ENCODE data around the gene TEX47.

TEX47 gene

DNA sequence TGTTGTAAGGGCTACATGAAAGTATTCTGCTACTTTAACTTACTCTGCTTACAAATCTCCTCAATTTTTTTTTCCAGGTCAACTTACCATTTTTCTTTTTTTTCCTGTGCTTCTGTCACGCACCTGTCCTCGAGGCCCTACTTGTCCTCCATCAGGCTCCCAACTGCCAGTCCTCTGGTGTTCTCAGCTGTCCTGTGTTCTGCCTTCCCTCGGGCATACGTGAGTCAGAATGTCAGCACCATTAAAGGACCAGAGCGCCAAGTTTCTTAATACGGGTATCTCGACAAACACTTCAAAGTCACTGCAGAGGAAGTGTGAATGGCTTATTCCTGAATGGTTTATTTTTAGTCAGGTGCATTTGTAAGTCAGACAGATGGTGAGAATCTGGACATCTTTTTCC, at the start of gene TEX47:
Gene TEX47, minus strand, starts transcription at position 185 of the 400 bp plus-strand sequence. CDS start 795 bp downstream, outside the sequence.
- no peak for FAIRE-seq

DNA sequence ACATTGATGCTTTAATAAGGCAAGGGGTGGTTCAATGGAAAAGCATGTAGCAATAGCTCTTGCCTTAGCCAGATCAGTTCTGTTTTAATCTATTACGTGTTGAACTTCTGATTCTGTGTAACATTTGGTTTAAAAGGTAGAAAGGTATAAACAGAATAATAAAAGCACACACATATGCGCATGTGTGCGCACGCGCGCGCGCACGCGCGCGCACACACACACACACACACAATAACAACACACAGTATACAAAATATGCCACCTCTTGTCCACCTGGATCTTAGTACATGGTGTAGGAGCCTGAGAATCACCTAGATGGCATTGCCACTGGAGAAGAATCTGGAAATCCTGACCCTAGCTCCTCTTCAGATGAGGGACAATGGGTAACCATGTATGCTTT, 49.6 kb upstream of the TEX47 start:
- no peak for FAIRE-seq

DNA sequence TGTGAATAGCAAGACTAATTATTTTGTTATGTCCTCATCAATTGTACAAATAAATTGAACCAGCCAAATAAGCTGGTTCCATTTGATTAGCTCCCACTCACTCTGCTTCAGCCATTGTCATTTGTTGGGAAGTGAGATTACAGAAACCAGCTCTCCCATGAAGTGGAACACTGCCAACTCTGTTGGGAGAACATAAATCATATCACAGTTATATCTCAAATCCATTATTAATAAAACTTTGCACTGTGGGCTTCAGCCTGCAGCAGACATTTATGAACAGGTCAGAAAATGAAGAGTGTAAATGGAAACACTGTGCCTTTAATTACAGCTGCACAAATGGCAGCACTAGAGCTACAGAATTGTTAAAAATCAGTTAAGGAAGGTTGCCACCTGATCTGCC, 46.7 kb upstream of the TEX47 start:
- no peak for FAIRE-seq

DNA sequence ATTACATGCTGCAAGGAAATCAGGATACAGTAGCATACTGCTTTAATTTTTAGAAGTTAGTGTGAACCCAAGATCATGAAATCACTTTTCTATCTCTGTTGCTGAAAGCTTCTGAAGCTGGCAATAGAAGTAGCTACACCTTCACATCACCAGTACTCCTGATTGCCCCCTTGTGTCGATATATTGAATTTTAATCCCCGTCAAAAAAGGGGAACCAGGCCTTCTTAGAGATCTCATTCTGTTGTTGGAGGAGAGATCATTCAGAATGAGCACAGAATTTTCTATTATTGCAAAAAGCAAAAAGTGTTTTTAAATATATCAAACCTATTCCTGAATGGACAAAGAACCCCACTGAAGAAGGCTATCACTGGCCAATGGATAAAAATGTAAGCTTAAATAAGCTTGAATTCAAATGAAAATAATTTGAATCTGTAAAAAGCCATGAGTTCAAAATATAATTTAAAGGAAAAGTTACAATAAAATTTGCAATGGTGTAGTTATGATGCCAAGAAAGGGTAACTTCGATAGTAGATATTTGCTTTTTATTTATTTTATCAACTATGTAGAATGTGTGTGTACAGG, 39.7 kb upstream of the TEX47 start:
- FAIRE-seq = no peak

DNA sequence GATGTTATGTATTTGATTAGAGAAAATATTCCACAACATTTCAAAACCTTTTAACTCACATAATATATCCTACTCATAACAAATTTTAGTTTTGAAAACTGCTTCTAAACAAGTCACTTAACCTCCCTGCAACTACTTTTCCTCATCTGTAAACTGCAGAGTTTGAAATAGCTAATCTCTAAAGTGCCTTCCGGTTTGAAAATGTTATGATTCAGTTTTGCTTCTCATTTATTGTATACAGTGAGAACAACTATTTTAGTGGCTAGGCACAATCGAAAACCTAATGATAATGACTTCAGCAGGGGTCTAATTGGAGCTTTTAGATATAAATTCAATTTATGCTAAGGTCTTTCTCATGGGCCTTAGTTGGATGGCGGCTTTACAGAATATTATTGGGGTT, 30.7 kb upstream of the TEX47 start:
- no peak for FAIRE-seq

DNA sequence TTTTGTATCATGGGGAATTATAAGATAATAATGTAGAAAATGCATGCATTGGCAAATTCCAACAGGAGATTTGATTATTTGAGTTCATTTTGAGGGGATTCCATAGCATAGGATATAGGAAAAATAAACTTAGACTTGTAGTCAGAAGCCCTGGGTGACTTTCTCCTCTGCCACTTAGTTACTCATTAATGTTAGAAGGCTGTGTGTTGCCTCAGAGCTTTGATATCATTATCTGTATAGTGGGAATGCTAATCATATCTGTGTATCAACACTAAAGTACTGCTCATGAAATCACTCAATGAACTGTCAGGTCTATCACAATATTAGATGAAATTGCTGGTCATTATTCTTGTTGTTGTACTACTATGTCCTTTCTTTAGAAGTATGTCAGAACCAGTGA, 23.0 kb upstream of the TEX47 start:
- no peak for FAIRE-seq

DNA sequence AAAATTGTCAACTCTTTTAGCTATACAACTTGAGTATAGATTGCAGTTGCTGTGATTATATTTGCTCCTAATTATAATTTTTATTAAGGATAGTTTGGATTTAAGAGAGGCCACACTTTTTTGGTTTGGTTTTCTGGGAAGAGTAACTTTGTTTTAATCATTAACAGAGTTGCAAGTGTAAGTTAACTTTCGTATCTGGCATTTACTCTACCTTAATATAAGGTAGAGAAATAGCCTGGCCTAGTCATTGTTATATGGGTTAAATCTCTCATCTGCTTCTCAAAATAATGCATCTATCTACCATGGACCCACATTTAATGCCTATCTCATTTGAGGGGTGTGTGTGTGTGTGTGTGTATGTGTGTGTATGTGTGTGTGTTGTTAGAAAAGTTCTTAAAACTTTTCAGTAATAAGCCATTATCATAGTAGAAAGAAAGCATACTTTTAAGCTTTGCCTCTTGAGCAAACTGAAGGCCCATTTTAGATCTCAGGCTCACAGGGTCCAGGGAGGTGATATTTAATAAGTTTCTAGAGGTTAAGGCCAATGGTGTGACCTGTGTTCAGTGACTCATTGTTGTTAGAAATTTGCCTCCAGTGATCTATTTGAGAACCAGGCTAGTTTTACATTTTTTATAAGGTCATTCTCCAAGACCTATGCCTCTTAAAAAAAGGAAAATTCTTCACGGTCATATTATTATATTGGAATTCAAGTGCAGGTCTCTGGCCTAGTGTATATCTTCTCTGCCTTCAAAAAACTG, 10.9 kb upstream of the TEX47 start:
- no peak for FAIRE-seq

DNA sequence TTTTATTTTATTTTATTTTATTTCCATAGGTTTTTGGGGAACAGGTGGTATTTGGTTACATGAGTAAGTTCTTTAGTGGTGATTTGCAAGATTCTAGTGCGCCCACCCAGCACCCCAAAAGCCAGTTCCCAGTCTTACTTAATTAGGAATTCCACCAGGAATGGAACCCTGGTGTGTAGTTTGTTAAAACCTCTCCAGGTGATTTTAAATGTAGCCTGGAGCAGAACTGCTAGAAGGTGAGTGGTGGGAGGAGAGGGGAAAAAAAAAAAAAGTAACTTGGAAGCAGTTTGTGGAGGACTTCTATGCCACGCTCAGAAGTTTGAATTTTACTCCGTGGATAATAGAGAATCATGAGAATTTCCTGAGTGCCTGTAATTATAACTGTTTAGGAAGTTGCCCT, 5.5 kb upstream of the TEX47 start:
- no peak for FAIRE-seq

DNA sequence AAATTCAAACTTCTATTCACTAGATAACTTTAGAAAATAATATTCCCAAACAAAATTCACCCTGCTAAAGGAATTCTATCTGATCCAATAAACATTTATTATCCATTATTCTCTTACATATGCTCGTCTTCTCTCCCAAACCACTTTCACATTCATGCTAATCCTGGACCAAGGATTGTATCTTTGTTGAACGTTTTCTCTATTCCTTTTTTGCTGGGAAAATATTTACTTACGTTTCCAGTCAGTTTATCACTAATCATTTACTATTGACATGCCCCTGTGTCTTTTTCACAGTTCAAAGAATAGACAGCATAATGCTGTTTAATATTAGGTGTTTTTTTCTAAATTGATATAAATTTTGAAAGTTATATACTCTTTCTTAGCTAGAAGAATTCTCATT, 3.2 kb downstream of the TEX47 start:
- no peak for FAIRE-seq

DNA sequence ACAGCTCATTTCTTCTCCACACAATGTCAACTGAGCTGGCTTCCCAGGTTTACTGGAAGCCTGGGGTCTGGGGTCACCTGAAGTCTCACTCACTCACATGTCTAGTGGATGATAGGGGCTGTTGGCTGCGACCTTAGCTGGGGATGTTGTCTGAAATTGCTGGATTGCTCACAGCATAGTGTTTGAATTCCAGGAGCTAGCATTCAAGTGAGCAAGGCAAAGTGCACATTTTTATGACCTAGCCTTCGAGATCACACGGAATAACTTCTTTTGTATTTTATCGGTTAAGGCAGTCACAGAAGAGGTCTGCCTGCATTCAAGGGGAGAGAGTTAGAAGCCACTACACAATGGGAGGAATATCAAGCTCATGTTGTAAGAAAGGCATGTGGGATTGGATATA, 3.6 kb downstream of the TEX47 start:
- FAIRE-seq = no peak

DNA sequence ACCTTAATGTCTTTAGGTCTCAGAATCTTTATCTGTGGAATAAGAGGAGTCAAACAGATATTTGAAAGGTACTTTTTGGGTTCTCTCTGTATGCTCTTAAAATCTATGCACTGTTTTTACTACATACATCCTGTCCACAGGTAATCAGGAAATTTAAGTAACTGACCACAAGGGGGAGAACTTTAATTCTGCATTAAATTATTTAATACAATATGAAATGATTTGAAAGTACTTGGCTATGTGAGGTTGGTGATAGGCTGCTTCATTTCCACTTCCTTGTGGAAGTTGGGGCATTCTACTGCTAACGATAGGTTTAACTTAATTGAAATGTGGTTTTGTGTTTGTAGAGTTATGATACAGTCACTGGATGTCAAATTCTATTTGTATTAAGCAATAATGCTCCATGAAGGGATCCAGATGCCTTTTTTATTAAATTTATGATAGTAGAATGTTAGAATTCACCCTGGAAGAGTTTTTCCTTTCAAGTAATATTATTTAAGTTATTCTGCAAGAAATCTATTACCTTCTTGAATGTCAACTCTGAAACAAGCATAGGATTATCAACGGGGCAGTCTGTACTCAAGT, 6.0 kb downstream of the TEX47 start:
- FAIRE-seq = peak; percentile 86

DNA sequence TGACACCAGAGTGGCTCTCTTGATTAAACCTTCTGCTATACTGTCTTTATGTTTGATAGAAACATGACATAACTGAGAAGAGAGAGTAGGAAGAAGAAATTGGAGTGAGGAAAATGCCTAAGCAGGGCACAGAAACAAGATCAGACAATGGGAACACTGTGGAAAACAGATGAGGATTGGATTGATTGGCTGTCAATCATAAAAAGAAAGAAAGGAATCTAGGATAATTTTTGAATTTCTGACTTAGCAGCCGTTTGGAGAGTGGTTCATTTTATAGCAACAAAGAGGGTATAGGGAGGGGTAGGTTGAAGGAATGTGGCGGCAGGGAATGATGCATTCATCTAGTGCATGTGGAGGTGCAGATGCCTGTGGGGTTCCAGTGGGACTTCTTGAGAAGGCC, 7.8 kb downstream of the TEX47 start:
- FAIRE-seq = no peak

DNA sequence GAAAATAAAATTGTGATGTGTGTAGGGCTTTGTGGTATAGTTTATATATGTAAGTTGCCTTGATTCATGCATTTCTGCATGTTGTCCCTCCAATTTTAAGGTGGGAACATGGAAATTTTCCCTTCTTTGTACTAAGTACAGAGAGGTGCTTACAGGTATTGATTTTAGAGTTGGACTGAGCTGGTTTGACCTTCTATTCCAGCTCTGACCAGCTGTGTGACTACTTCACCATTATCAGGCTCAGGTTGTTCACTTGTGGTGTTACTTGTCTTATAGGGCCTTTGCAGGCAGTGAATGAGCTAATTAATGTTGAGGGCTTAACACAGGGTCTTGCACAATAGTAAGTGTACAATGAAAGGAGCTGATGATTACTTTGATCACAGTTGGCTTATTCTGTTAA, 19.7 kb downstream of the TEX47 start:
- no peak for FAIRE-seq

DNA sequence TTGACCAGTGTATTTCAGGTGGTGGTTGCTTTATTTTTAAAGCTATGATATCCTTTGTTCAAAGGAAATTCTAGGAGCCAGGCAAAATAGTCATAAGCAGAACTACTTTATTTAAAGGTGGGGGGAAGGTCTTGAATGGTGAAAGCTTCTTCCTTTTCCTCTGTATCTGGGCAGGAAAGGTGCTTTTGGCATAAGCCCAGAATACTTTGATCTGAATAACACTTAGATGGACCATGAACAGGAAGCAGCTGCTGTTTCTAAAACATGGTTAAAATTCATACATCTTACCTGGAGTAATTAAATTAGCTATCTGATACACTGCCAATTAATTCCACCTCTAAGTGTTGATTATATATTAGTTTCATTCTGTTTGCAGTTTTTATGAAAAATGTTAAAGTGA, 22.8 kb downstream of the TEX47 start:
- FAIRE-seq = no peak

DNA sequence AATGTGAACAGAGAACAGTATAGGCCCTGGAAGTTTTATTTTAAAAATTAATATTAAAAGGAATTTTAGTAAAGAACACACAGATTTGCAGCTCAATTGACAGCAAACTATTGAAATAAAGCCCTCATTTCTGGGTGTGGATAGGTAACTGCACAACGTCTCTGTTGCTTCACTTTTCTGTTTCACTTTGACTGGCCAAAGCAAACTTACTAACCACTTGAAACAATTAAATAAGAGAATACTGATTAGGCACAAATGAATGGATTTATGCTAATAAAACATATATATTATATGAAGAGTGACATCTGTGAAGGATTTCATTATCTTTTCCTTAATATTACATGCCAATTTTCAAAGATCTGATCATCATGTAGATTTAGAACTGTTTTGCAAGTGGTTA, 24.1 kb downstream of the TEX47 start:
- no peak for FAIRE-seq

DNA sequence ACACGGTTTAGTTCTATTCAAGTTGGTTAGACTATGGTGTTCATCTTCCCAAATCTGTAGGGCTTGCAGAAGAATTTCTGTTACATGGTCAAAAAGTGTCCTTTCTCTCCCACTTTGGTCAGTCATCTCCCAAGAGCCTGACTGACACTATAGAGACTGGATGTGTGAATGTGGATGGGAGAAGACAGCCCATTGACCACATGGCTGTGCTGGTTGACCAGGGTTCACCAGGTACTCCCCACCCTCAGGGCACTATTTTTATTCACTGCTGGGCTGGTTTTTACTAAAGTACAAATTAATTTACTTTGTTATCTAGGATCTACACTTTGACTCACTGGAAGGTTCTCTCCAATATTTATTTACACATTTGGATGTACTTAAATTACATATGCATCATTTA, 33.8 kb downstream of the TEX47 start:
- FAIRE-seq = no peak

DNA sequence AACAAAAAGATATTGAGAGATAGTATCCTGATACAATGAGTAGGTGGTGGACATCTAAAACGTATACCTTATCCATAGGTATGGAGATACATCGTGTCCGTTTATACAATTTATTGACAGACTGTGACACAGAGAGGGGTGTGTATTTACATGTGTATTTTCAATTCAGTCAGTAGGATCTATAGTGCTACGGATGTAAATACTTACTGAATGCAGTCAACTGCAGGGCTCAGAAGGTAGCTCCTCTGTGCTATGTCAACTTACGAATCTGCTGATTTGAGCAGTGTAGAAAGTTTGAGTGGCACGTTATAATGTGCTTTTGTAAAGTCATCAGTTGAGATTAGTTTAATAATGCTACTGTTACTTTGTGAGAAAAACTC, 35.4 kb downstream of the TEX47 start:
- no peak for FAIRE-seq

DNA sequence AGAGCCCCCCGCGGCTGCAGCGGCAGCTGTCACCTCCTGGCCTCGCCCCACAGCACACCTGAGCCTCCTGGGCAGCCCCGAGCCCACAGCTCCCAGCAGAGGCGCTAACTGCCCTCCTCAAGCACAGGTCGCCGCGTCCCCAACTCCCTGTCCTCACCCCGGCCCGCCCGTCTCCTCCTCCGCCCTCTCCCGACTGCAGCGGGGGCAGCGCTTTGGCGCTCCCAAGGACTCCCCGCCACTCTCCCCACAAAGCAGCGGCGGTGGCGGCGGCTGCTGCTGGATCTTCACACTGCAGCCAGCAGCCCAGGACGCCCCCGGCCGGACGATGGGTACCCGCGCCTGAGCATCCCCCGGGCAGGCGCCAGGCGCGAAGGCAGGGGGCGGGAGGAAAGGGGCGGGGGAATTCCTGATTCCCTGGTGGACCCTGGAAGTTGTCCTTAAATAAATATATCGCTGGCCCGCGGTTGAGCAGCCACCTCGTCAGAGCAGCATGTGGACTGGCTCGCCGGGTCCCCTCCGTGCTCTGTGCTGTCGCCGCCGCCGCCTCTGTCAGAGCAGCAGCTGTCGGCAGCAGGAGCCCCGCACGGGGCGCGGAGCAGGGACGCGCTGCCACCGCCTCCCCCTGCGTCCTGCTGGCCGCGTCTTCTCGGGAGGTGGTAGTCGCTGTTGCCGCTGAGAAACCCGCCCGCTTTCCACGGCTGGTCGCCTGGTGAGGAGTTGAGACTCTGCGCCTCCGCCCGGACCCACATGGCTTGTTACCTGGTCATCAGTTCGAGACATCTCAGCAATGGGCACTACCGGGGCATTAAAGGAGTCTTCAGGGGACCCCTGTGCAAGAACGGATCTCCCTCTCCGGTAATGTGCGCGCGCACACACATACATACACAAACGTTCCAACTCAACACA, 36.1 kb downstream of the TEX47 start, which contains the start of gene ZNF804B:
Gene ZNF804B, plus strand, starts transcription at position 471 of the 906 bp plus-strand sequence. Its CDS starts 277 bp downstream, at position 748.
- no peak for FAIRE-seq

DNA sequence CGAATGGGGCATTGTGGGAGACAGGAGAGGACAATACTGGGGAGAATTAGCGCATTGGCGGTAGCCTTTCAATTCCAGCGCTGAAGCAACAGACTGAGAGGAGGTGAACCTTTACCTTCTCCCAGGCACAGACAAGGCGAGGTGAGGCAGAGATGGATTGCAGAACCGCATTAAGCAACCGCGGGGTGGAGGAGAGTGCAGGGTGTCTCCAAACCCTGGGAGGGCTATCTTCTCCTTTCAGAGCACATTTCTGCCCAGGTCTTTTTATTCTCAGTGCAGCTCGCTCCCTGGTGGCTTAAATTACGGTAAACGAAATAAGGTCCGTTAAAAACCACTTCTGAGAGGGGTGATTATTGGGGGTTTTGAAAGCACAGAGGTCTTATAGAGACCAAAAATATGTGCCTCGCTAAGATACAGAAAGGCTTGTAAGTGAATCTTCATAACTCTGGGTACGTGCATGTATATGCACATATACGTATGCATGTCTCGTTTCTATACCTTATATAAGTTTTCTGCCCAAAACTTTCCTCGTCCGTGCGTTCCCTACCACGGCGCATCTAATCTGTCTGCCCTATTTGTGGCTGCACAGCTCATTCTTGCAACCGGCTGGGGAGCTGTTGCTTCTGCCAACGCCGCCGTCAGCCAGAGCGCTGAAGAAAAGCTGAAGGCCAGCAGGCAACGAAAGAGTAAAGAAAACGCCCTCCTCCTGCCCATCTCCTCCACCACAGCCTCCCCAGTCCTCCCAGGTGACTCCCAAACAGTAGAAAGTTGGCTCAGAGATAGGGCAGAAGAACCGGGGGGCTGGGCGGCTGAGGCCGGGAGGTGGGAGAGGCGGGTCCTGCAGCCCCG, 36.9 kb downstream of the TEX47 start:
- FAIRE-seq = no peak

DNA sequence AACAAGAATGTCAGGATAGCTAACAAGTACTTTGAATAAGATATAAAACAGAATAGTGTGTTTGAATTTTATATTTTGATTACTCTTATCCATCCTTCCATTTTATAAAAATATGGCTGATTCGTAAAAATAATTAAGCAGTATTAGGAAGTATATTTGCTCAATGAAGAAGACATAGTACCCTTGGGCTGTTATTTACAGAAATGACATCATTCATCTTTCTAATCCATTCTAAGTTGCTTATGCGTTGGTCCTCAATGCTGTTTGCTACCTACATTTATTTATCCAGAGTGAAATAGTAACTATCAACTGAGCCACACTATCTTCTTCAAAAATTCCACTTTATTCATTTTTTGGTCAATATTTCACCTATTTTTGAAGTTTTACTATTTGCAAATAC, 38.2 kb downstream of the TEX47 start:
- FAIRE-seq = no peak

DNA sequence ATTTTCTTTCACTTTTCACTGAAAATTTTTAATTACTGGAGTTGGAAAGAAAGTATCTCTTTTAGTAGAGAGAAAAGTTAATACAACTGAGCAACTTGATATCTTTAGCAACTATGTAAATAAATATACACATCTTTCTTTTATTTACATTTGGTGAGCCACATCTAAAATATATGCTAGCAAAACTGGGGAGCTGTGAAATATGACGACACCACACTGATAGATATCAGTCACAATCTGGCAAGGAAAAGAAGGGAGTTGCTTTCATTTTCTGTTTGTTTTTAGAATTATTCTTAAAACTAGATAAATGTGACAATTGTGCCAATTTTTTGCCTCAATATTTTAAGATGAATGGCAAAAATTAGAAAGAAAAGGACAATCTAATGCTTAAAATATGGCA, 38.7 kb downstream of the TEX47 start:
- FAIRE-seq = no peak

DNA sequence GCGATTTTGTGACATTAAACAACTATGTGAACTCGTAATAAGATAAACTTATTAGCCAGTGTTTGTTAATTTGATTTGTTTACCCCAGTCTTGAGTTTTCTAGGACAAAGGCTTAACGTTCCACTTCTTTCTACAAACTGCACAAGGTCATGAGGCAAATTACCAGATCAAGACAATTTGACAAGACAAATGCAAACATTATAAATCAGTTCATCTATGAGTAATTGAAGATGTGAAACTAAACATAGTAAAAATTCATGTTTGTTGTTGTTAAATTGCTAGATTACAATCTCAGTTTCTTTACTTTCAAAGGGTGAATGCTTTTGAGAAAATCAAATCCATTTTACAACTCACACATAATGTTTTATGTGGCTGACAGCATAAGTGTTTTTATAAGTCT, 49.4 kb downstream of the TEX47 start:
- FAIRE-seq = peak; percentile 85

Data from endometrium (tissue), 2 donors.